Measurements from ENCODE around the gene DHX32.

DHX32 gene

DNA sequence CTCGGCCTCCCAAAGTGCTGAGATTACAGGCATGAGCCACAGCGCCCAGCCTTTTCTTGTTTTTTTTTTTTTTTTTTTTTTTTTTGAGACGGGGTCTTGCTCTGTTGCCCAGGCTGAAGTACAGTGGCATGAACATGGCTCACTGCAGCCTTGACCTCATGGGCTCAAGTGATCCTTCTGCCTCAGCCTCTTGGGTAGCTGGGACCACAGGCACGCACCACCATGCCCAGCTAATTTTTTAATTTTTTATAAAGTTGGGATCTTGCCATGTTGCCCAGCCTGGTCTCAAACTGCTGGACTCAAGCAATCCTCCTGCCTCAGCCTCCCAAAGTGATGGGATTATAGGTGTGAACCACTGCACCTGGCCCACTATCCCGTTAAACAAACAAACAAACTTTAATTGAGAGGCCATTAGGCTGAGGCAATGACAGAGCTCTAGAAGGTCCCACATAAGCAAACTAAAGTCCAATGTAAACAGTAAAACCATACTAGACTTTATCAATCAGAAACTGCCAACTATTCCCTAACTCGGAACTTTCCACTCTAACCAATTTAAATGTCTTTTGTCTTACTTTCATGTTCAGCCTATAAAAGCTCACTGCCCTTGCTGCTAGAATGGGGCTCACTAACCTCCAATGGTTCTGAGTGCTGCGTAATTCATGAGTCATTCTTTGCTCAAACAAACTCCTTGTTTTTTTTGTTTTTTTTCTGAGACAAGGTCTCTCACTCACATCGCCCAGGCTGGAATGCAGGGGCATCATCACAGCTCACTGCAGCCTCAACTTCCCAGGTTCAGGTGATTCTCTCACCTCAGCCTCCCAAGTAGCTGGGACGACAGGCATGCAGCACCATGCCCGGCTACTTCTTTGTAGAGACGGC is 1.9 kb downstream of the DHX32 start:
- Histone ChIP-seq H3K27ac (ENCODE audit: low read length) (no peak overlapping the region), H3K4me2 (ENCODE audit: low read length) (no peak overlapping the region), H3K79me2 (ENCODE audit: low read length) (no peaks in the 10 kb centered on the region), H3K4me1 (ENCODE audit: low read length) (no peaks in the 10 kb centered on the region), H4K20me1 (ENCODE audit: insufficient read depth, low read length) (no peaks in the 10 kb centered on the region), H3K9ac (ENCODE audit: low read length) (no peak overlapping the region), H3K9me3 (ENCODE audit: insufficient read depth, low read length) (peaks cover 3% of the 10 kb centered on the region; the same call in 1 of the 2 replicates), H2AFZ (ENCODE audit: low read depth, low read length) (no peak overlapping the region), H3K36me3 (replicated peaks; ENCODE audit: low read depth, low read length) (peaks cover 36% of the 10 kb centered on the region), H3K4me3 (ENCODE audit: low read length) (no peak overlapping the region), H3K27me3 (ENCODE audit: low read depth, low read length) (no peaks in the 10 kb centered on the region)
- TF ChIP-seq EZH2phosphoT487 (IDR thresholded peaks at IDR 0.05; ENCODE audit: low read depth): no peak
- TF ChIP-seq, protein P1, sequence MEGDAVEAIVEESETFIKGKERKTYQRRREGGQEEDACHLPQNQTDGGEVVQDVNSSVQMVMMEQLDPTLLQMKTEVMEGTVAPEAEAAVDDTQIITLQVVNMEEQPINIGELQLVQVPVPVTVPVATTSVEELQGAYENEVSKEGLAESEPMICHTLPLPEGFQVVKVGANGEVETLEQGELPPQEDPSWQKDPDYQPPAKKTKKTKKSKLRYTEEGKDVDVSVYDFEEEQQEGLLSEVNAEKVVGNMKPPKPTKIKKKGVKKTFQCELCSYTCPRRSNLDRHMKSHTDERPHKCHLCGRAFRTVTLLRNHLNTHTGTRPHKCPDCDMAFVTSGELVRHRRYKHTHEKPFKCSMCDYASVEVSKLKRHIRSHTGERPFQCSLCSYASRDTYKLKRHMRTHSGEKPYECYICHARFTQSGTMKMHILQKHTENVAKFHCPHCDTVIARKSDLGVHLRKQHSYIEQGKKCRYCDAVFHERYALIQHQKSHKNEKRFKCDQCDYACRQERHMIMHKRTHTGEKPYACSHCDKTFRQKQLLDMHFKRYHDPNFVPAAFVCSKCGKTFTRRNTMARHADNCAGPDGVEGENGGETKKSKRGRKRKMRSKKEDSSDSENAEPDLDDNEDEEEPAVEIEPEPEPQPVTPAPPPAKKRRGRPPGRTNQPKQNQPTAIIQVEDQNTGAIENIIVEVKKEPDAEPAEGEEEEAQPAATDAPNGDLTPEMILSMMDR (IDR thresholded peaks at IDR 0.05; ENCODE audit: low read depth, low read length): no peak

DNA sequence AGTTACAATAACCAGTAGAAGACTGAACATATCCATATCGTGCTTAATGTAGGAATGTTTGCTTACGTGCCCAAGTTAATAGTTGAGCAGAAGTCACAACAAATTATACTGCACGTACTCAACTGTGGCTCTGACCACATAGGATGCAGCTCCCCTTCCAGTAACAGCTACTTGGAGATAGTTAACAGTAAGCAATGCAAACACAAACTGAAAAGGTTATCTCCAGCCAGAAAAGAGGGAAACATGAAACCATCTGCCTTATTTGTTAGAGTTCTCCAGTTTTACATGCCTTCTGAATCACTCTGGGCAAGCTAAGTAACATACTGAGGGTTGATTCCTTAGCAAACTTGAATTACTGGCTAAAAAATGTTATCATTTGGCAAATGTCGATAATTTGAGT is 9.8 kb downstream of the DHX32 start:
- no peak for TF ChIP-seq EZH2phosphoT487 (IDR thresholded peaks at IDR 0.05; ENCODE audit: low read depth)
- TF ChIP-seq, protein P1 (IDR thresholded peaks at IDR 0.05; ENCODE audit: low read depth, low read length): no peak
- Histone ChIP-seq H3K36me3 (replicated peaks; ENCODE audit: low read depth, low read length) (peaks cover 12% of the 10 kb centered on the region), H3K9me3 (ENCODE audit: insufficient read depth, low read length) (no peaks in the 10 kb centered on the region), H3K4me2 (ENCODE audit: low read length) (no peak overlapping the region), H4K20me1 (ENCODE audit: insufficient read depth, low read length) (no peaks in the 10 kb centered on the region), H3K4me3 (ENCODE audit: low read length) (no peak overlapping the region), H3K79me2 (ENCODE audit: low read length) (no peaks in the 10 kb centered on the region), H3K4me1 (ENCODE audit: low read length) (no peaks in the 10 kb centered on the region), H2AFZ (ENCODE audit: low read depth, low read length) (no peak overlapping the region), H3K27ac (ENCODE audit: low read length) (no peak overlapping the region), H3K9ac (ENCODE audit: low read length) (no peak overlapping the region), H3K27me3 (ENCODE audit: low read depth, low read length) (no peaks in the 10 kb centered on the region)

DNA sequence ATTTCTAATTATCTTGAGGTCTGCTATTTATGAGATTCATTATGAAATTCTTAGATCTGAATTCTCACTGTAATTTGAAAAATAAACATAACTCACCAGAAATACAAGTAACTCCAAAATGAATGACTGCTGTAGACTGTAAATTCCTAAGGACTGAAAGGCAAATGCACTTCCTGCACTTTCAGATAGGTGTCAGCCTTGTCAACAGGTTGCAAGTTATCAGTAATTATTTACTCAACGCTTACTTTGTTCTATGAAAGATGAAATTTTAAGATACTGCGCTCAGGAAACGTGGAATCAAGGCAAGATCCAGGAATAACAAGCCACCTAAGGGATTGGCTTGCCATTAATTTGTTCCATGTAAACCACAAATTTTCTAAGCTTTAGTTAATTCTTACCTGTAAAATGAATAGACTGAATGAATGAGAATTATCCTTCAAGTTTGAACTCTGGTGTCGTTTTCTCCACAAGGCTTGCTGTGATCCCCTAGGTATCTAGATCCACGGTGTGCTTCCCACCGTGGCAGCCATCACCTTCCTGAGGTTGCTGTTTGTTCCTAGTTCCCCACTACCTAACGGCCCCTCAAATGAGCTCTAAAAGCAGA is 12.6 kb downstream of the DHX32 start:
- no peak overlapping the region for H2AFZ ChIP-seq (ENCODE audit: low read depth, low read length)
- no peak overlapping the region for H3K27ac ChIP-seq (ENCODE audit: low read length)
- H3K27me3 ChIP-seq (ENCODE audit: low read depth, low read length): no peaks in the 10 kb centered on the region
- no peaks in the 10 kb centered on the region for H3K79me2 ChIP-seq (ENCODE audit: low read length)
- H3K9me3 ChIP-seq (ENCODE audit: insufficient read depth, low read length): no peaks in the 10 kb centered on the region
- H3K4me1 ChIP-seq (ENCODE audit: low read length): no peaks in the 10 kb centered on the region
- H3K4me2 ChIP-seq (ENCODE audit: low read length): no peak overlapping the region
- TF ChIP-seq, protein P1 (IDR thresholded peaks at IDR 0.05; ENCODE audit: low read depth, low read length): peak; percentile 72
- no peak for TF ChIP-seq EZH2phosphoT487 (IDR thresholded peaks at IDR 0.05; ENCODE audit: low read depth)
- no peaks in the 10 kb centered on the region for H3K36me3 ChIP-seq (replicated peaks; ENCODE audit: low read depth, low read length)
- H3K4me3 ChIP-seq (ENCODE audit: low read length): no peak overlapping the region
- no peaks in the 10 kb centered on the region for H4K20me1 ChIP-seq (ENCODE audit: insufficient read depth, low read length)
- H3K9ac ChIP-seq (ENCODE audit: low read length): no peak overlapping the region

DNA sequence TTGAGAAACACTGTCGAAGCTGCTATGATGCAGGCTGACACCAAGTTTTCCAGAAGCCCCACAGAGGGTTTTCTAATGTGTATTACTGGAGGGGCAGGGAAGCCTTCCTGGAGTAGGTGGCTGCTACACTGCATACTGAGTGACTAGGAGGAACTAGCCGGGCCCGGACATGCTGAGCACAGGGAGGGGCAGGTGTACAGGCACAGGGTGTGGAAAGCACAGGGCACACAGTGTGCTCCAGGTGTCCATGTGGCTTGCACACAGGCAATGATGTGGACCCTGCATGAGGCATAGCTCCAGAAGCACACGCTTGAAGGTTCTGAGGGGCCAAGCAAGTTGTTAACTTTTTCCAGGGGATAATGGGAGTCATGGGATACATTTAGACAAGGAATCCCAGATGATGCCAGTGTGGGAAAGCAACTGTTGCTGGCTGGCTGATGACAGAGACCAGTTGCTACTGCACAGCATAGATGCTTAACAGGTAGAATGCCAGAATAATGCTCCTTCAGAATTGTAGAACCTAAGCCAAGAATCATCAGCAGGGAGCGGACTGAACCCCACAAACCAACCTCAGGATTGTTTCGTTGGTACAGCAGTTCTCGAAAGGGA is 14.6 kb downstream of the DHX32 start:
- H3K4me2 ChIP-seq (ENCODE audit: low read length): no peak overlapping the region
- no peak for TF ChIP-seq EZH2phosphoT487 (IDR thresholded peaks at IDR 0.05; ENCODE audit: low read depth)
- TF ChIP-seq, protein P1 (IDR thresholded peaks at IDR 0.05; ENCODE audit: low read depth, low read length): no peak

More for the DNA sequence above, 14.6 kb downstream of the DHX32 start:
- Histone ChIP-seq H3K79me2 (ENCODE audit: low read length) (no peaks in the 10 kb centered on the region), H3K4me3 (ENCODE audit: low read length) (no peak overlapping the region), H4K20me1 (ENCODE audit: insufficient read depth, low read length) (no peaks in the 10 kb centered on the region), H3K27me3 (ENCODE audit: low read depth, low read length) (no peaks in the 10 kb centered on the region), H2AFZ (ENCODE audit: low read depth, low read length) (no peak overlapping the region), H3K4me1 (ENCODE audit: low read length) (no peaks in the 10 kb centered on the region), H3K36me3 (replicated peaks; ENCODE audit: low read depth, low read length) (no peaks in the 10 kb centered on the region), H3K9ac (ENCODE audit: low read length) (no peak overlapping the region), H3K27ac (ENCODE audit: low read length) (no peak overlapping the region), H3K9me3 (ENCODE audit: insufficient read depth, low read length) (no peaks in the 10 kb centered on the region)
